Caco-2 (cell line): Measurements from ENCODE around the gene CEACAM19. TPM values are rescaled to one million over a fixed set of nuclear protein-coding genes. Genes with fewer than 3 reads are reported as not detected.

Source experiments
- BruUV-seq: library from RNA; stranded (reverse); fragments of 400-500 nt; replicated peaks from 2 replicates; lab custom pipeline; 2021; lab: Mats Ljungman, UMichigan
- CTCF ChIA-PET: fragments of 300-600 bp; sonication (Branson Sonifier 250); formaldehyde crosslinking; loops from one replicate; lab custom pipeline; 2022; ENCODE audit warnings: antibody characterized with exemption; lab: Charles Lee
- POLR2A ChIA-PET: fragments of 300-600 bp; sonication (Branson Sonifier 250); formaldehyde crosslinking; loops from one replicate; lab custom pipeline; 2022; ENCODE audit warnings: antibody characterized with exemption; lab: Charles Lee
- DNase-seq, 2 experiments: peaks; one replicate each; pipeline versions ENCODE4 v3.0.0 to v3.0.0-alpha.2; 2020 to 2022
- H3K27me3 ChIP-seq: replicated peaks from 2 replicates; pipeline ENCODE4 v1.6.0; 2011; ENCODE audit warnings: low read length; ENCODE audit not compliant: control insufficient read depth, insufficient read depth
- H3K36me3 ChIP-seq: 2 replicates; pipeline ENCODE4 v1.5.1; 2011; ENCODE audit warnings: low read length; ENCODE audit not compliant: control insufficient read depth, insufficient read depth
- H3K4me1 ChIP-seq: fragments of 250-450 bp; sonication (Bioruptor Pico); 2 replicates; pipeline ENCODE4 v1.5.1; 2020; ENCODE audit warnings: mild to moderate bottlenecking
- H3K4me3 ChIP-seq: 2 replicates; pipeline ENCODE4 v1.5.1; 2011; ENCODE audit warnings: low read depth, mild to moderate bottlenecking, control low read depth, low read length
- H3K9me3 ChIP-seq: fragments of 250-450 bp; sonication (Bioruptor Pico); 2 replicates; pipeline ENCODE4 v1.5.1; 2020; ENCODE audit warnings: mild to moderate bottlenecking, moderate library complexity
- H3K27ac Mint-ChIP-seq: one replicate; pipeline ENCODE4 v1.8.0; 2022; ENCODE audit warnings: mixed read lengths; ENCODE audit not compliant: unreplicated experiment
- H3K27me3 Mint-ChIP-seq: one replicate; pipeline ENCODE4 v1.8.0; 2022; ENCODE audit warnings: mixed read lengths; ENCODE audit not compliant: insufficient read depth, unreplicated experiment
- H3K36me3 Mint-ChIP-seq: one replicate; pipeline ENCODE4 v1.8.0; 2022; ENCODE audit warnings: mild to moderate bottlenecking, mixed read lengths; ENCODE audit not compliant: insufficient read depth, unreplicated experiment
- H3K4me1 Mint-ChIP-seq: one replicate; pipeline ENCODE4 v1.8.0; 2022; ENCODE audit warnings: low read depth, mixed read lengths; ENCODE audit not compliant: unreplicated experiment
- H3K4me3 Mint-ChIP-seq: one replicate; pipeline ENCODE4 v1.8.0; 2022; ENCODE audit warnings: mild to moderate bottlenecking, moderate library complexity, mixed read lengths; ENCODE audit not compliant: unreplicated experiment
- H3K9me3 Mint-ChIP-seq: one replicate; pipeline ENCODE4 v1.8.0; 2022; ENCODE audit warnings: mixed read lengths; ENCODE audit not compliant: unreplicated experiment
- intact Hi-C: fragments of 100-400 bp; cut with micrococcal nuclease; formaldehyde crosslinking; loops from one replicate; pipeline ENCODE4 v1.10.0; 2022; ENCODE audit not compliant: unreplicated experiment
- total RNA-seq: library from RNA; stranded (reverse); gene quantifications from 2 replicates; pipeline ENCODE4 v1.2.3, GENCODE V29; 2022
- TF ChIP-seq, protein P1 (sequence below), 2 experiments: fragments of 200-600 bp in 1 of 2; IDR thresholded peaks; 1 replicate in 1 of 2; 2 replicates in 1 of 2; pipeline versions ENCODE4 v1.5.1 to v1.8.0; 2011 to 2022; ENCODE audit warnings: antibody characterized with exemption in 1 of 2, control low read depth in 1 of 2, inconsistent platforms in 1 of 2, low read depth in 1 of 2, low read length in 1 of 2, mild to moderate bottlenecking in 1 of 2, moderate library complexity in 1 of 2; ENCODE audit not compliant: insufficient read depth in 1 of 2, severe bottlenecking in 1 of 2, unreplicated experiment in 1 of 2

CEACAM19 gene
- total RNA-seq, 1 experiment from 2014 or later: 2.9 TPM

DNA sequence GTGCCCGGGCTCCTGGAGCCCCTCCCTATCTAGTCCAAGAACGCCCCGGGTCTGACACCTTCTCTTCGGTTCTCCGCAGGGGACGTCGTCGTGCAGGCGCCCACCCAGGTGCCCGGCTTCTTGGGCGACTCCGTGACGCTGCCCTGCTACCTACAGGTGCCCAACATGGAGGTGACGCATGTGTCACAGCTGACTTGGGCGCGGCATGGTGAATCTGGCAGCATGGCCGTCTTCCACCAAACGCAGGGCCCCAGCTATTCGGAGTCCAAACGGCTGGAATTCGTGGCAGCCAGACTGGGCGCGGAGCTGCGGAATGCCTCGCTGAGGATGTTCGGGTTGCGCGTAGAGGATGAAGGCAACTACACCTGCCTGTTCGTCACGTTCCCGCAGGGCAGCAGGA, 24.1 kb upstream of the CEACAM19 start:
- Mint-ChIP-seq H3K4me1 (peaks cover 5% of the 10 kb centered on the region), H3K36me3 (peaks cover 84% of the 10 kb centered on the region), H3K27ac (peak overlapping the region; percentile 37), H3K27me3 (no peaks in the 10 kb centered on the region), H3K4me3 (no peak overlapping the region), H3K9me3 (no peaks in the 10 kb centered on the region)
- TF ChIP-seq, protein P1, sequence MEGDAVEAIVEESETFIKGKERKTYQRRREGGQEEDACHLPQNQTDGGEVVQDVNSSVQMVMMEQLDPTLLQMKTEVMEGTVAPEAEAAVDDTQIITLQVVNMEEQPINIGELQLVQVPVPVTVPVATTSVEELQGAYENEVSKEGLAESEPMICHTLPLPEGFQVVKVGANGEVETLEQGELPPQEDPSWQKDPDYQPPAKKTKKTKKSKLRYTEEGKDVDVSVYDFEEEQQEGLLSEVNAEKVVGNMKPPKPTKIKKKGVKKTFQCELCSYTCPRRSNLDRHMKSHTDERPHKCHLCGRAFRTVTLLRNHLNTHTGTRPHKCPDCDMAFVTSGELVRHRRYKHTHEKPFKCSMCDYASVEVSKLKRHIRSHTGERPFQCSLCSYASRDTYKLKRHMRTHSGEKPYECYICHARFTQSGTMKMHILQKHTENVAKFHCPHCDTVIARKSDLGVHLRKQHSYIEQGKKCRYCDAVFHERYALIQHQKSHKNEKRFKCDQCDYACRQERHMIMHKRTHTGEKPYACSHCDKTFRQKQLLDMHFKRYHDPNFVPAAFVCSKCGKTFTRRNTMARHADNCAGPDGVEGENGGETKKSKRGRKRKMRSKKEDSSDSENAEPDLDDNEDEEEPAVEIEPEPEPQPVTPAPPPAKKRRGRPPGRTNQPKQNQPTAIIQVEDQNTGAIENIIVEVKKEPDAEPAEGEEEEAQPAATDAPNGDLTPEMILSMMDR (IDR thresholded peaks at IDR 0.05; ENCODE audit: insufficient read depth in 1 of 2, low read depth in 1 of 2, low read length in 1 of 2, severe bottlenecking in 1 of 2, unreplicated experiment in 1 of 2): no peak
- H3K4me1 ChIP-seq: peaks cover 12% of the 10 kb centered on the region
- H3K9me3 ChIP-seq: no peaks in the 10 kb centered on the region
- ChIA-PET CTCF (no interaction called here), POLR2A (no interaction called here)
- H3K27me3 ChIP-seq: no peaks in the 10 kb centered on the region
- peaks cover 16% of the 10 kb centered on the region for H3K36me3 ChIP-seq
- DNase-seq: no peak
- H3K4me3 ChIP-seq: no peak overlapping the region
- BruUV-seq: no TSS peak
- intact Hi-C loops: no loop called here

DNA sequence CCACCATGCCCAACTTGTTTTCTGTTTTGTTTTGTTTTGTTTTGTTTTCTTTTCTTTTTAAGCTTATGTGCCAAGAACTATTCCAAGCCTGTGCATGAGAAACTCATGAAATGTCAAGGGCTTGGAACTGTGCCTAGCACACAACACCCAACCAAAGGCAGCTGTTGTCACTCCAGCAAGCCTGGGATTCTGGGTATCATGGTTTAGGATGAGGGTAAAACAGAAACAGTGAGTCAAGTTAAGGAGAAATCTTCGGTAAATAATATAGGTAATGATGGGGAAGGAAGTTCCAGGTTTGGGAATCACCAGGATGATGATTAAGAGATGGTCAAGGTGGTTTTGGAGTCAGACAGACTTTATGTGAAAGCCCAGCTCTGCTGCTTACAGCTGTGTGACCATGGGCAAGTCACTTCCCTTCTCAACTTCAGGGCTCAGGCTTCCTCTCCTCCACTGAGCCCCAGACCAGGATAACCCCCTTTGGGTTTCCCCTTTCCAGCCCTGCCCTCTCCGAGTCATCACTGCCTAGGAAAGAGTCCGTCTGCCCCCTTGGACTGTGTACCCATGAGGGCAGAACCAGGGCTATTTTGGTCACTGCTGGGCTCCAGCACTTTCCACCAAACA, 22.5 kb upstream of the CEACAM19 start:
- peaks cover 8% of the 10 kb centered on the region; the same call in 1 of the 2 replicates for H3K4me1 ChIP-seq
- H3K4me3 Mint-ChIP-seq: no peak overlapping the region
- no peak overlapping the region for H3K27ac Mint-ChIP-seq
- TF ChIP-seq, protein P1 (IDR thresholded peaks at IDR 0.05; ENCODE audit: insufficient read depth in 1 of 2, low read depth in 1 of 2, low read length in 1 of 2, severe bottlenecking in 1 of 2, unreplicated experiment in 1 of 2): no peak
- peaks cover 22% of the 10 kb centered on the region for H3K36me3 ChIP-seq
- peaks cover 12% of the 10 kb centered on the region for H3K4me1 Mint-ChIP-seq
- BruUV-seq: no TSS peak
- ChIA-PET POLR2A (interaction anchor here (0.6 to 0.7 kb wide), 2 partner anchors 93 to 802 kb away, joined by 3 read pairs; no protein-coding TSS in a partner anchor), CTCF (interaction anchor here (0.6 to 1.3 kb wide), 4 partner anchors 38 to 552 kb away, joined by 3 to 4 read pairs (median 4); no protein-coding TSS in a partner anchor)
- H3K36me3 Mint-ChIP-seq: peaks cover 94% of the 10 kb centered on the region
- H3K9me3 ChIP-seq: no peaks in the 10 kb centered on the region
- no peak overlapping the region for H3K4me3 ChIP-seq
- no peak for DNase-seq
- H3K9me3 Mint-ChIP-seq: no peaks in the 10 kb centered on the region
- intact Hi-C loops: no loop called here
- no peaks in the 10 kb centered on the region for H3K27me3 Mint-ChIP-seq
- no peaks in the 10 kb centered on the region for H3K27me3 ChIP-seq

DNA sequence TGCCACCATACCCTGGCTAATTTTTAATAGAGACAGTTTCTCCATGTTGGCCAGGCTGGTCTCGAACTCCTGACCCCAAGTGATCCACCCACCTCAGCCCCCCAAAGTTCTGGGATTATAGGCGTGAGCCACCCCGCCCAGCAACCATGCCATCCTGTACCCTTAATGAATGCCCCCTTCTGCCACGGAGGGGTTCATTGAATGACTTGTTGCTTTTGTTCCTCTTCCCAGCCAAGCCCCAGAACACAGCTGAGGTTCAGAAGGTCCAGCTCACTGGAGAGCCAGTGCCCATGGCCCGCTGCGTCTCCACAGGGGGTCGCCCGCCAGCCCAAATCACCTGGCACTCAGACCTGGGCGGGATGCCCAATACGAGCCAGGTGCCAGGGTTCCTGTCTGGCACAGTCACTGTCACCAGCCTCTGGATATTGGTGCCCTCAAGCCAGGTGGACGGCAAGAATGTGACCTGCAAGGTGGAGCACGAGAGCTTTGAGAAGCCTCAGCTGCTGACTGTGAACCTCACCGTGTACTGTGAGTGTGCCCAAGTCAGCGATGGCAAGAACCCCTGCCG, 21.6 kb upstream of the CEACAM19 start:
- POLR2A ChIA-PET: no interaction called here
- CTCF ChIA-PET: interaction anchor here (0.7 to 1.3 kb wide), 2 partner anchors 39 to 47 kb away, joined by 4 to 6 read pairs; no protein-coding TSS in a partner anchor
- Mint-ChIP-seq H3K4me1 (peaks cover 12% of the 10 kb centered on the region), H3K27me3 (no peaks in the 10 kb centered on the region), H3K9me3 (no peaks in the 10 kb centered on the region), H3K4me3 (no peak overlapping the region), H3K36me3 (peaks cover 94% of the 10 kb centered on the region), H3K27ac (peak overlapping the region; percentile 72)
- no peak for DNase-seq
- peaks cover 8% of the 10 kb centered on the region; the same call in 1 of the 2 replicates for H3K4me1 ChIP-seq
- TF ChIP-seq, protein P1 (IDR thresholded peaks at IDR 0.05; ENCODE audit: insufficient read depth in 1 of 2, low read depth in 1 of 2, low read length in 1 of 2, severe bottlenecking in 1 of 2, unreplicated experiment in 1 of 2): no peak
- no peak overlapping the region for H3K4me3 ChIP-seq
- no peaks in the 10 kb centered on the region for H3K9me3 ChIP-seq
- BruUV-seq: no TSS peak
- intact Hi-C loops: no loop called here
- peaks cover 22% of the 10 kb centered on the region for H3K36me3 ChIP-seq
- no peaks in the 10 kb centered on the region for H3K27me3 ChIP-seq
